HG03025 (cell line): ENCODE measurements around the gene RADIL.
A peak's percentile ranks its signal among the peaks of the same experiment; 100 is the strongest.

Experiments
- ATAC-seq: cut with Tn5 transposase; IDR thresholded peaks from one replicate; pipeline ENCODE4 v1.9.1; 2021; ENCODE audit warnings: mild to moderate bottlenecking, moderate library complexity; ENCODE audit not compliant: unreplicated experiment, low FRiP score

RADIL gene

DNA sequence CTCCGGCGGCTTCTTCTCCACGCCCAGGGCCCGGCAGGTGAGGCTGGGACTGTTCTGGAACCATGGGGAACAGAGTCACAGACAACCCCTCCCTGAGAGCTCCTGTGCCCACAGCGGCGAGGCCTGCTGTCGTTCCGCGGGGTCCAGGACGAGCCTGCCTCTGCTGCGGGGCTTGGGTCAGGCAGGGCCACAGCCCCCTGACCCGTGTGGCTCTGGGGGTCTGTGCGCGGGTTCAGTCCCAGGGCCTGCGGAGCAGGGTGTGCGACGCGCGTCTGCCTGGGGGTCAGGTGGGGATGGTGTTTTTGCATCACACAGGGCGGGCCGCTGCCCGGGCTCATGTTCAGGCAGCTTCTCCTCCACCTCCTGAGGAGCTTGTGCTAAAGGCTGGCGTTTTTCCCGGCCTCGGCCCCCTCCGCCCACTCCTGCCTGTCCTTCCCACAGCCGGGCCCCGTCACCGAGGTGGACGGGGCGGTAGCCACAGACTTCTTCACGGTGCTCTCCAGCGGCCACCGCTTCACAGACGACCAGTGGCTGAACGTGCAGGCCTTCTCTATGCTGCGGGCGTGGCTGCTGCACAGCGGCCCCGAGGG is 99.7 kb downstream of the RADIL start:
- ATAC-seq: no peak

DNA sequence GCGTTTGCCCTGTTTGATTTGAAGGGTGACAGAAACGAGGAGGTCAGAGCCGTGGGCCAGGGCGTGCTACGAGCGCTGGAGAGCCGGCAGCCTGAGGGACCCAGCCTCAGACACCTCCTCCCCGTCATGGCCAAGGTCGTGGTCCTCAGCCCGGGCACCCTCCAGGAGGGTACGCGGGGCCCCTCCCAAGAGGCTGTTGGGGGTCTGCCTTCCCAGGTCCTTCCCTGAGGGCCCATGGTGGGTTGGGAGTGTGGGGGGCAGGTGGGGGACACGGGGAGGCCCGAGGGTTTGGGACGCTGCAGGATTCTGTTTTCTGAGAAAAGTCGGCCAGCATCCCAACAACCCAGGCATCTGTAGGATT is 100.2 kb downstream of the RADIL start:
- no peak for ATAC-seq

DNA sequence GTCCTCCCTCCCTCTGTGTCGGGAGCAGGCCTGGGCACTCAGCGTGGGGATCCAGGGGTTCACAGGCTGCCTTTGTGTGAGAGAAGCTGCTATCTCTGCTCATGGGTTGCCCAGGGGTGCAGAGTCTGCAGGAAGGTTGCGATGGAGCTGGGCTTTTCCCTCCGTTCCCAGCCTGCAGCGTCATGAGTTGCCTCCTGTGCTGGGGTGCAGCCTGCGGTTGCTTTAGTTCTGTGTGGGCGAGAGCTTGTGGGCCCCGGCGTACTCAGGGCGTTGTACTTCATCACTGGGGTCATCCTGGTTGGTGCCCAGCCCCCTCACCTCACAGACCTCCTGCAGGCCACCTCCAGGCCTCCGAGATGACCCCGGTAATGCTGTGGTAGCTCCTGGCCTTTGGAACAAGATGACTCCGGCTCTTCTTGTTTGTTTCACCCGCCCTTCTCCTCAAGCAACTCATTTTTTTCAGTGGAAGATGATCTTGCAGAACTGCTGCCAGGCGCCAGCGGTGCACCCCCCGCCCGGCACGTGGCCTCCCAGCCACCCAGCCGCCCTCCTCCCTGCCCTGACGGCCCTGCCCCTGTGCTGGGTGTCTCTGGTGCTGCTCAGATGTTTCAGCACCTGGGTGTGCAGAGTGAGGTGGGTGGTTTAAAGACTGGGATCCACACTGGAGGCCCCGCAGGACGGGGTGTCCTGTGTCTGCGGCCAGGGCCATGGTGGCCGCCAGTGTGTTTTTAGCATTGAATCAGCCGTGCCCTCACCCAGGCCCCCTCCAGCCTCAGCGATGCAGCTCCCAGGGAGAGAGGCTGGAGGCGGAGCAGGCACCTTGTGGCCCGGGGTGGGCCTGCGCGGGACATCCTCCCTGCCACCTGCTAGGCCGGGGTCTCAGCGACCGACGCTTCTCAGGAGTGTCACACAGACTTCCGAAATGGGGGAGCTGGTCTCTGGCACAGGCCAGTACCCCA is 100.9 kb downstream of the RADIL start:
- ATAC-seq: no peak

DNA sequence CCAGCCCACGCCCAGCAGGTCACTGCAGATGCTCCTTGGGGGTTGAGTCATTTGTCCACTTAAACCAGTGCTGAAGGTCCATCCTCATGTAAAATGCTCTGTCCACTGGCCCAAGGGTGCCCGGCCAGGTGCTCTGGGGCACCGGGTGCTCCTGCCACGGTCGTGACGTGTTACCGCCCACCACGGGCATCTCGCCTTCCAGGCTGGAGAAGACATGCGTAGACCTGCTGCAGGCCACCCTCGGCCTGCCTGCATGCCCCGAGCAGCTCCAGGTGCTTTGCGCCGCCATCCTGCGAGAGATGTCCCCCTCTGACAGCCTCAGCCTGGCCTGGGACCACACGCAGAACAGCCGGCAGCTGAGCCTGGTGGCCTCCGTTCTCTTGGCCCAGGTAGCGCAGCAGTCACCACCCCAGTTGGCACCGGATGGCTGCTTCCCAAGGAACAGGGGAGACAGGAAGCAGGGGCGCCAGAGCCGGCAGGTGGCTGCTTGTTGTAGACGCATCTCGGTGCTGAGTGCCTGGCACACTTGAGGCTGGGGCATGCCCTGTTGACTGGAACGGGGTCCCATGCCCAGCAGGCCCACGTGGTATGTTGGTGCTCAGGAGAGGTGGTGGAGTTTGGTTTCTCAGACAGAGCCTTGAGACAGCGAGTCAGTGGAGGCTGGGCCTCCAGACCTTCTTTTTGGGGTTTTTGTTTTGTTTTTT is 102.0 kb downstream of the RADIL start:
- no peak for ATAC-seq

DNA sequence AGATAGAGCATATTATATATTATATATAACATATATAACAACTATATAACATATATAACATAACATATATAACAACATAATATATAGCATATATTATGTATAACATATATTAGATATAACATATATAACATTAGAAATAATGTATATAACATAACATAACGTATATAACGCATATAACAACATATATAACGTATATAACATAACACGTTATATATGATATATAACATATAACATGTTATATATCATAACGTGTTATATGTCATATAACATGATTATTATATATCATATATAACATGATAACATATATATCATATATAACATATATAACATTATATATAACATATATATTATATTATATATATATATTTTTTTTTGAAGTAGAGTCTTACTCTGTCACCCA is 104.4 kb downstream of the RADIL start:
- ATAC-seq: no peak

DNA sequence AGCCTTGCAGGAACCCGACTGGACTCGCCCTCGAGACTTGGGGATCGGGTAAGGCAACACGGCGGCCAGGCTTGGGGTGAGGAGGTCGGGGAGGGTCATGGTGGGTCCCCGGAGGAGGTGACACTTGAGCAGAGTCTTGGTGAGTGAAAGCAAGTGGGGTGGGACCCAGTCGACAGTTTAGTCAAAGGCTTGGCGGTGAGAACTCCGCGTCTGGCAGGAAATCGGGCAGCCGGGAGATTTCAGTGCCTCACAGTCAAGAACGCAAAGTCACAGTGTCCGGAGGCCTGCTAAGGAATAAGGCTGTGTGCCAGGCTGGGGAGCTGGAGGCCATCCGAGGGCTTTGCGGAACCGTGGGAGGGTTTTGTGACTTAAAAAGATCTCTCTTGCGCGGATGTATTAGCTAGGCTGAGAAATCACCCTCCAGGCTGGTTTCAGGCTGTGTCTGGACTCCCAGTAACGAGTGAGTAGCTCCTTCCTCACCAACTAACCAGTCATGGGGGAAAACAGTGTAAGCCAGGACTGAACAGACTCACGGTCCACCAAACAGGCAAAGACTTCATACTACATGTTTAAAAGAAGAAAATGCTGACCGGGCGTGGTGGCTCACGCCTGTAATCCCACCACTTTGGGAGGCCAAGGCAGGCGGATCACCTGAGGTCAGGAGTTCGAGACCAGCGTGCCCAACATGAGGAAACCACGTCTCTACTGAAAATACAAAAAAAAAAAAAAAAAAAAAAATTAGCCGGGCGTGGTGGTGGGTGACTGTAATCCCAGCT is 107.5 kb downstream of the RADIL start:
- peak; percentile 27 for ATAC-seq

DNA sequence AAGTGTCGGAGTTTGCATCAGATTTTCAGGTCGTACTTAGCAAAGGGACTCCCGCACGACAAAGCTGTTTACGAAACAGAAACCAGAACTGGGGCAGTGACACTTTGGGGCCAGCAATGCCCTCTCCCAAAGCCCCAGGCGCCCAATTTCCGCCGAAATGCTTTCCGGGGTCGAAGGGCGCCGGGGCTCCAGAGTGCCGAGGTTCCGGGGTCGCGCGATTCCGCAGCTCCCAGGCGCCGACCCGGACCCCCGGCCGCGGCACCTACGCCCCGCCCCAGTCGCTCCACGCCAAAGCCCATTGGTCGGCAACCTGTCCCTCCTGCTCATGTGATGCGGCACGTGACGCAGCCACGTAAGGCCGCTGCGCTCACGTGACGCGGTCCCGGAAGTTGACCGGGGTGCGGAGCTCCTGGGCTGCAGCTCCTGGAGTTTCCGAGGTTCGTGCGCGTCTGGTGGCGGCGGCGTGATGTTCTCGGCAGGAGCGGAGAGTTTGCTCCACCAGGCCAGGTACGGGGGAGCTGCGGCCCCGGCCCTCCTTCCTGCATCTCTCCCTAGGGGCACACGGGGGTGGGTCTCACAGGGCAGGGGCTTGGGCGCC is 108.2 kb downstream of the RADIL start, which contains the start of gene AP5Z1:
AP5Z1 (plus strand) TSS at position 374 of the 598 bp plus-strand sequence; CDS start at position 467, 93 bp downstream.
- ATAC-seq: peak; percentile 90

DNA sequence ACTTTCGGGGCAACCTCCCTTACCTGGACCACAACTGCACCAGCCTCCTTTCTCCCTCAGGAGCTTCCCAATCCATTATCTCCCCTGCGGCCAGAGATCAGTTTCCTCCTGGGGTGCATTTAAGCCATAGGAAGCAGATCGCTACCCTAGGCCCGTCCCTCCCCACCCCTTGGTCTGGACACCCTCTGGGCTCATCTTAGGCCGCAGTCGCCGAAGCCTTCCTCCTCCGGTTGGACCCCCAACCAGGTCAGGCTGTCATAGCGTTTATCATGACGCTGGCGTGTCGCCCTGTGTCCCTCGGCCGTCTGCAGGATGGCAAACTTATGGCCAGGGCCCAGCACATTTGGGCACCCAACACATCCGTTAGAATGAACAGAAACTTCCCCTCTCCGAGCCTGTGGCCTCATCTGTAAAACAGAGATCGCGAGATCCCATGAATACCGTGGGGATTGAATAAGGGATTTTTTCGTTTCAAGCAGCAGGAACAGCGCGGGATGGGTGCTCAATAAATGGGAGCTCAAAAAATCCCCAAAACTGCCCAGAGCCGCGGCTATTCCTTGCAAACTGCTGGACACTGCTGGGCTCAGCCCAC is 108.8 kb downstream of the RADIL start:
- peak; percentile 9 for ATAC-seq

DNA sequence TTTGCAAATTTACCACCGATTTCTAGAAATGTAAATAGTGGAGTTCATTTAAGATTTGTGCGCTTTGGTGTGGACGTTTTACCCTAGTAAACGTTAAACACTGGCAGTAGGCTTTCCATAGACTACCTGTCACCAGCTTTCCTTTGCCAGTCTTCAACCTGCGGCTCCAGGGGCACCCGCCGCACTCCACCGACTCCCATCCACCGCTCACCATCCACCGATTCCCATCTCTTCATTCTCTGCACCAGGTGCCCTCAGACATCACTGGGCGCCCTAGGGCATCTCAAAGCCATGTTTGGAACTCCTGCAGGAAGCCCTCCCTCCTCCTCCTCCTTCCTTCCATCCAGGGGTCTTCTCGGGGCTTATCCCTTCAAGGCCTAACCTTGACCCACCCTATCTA is 109.5 kb downstream of the RADIL start:
- ATAC-seq: no peak

DNA sequence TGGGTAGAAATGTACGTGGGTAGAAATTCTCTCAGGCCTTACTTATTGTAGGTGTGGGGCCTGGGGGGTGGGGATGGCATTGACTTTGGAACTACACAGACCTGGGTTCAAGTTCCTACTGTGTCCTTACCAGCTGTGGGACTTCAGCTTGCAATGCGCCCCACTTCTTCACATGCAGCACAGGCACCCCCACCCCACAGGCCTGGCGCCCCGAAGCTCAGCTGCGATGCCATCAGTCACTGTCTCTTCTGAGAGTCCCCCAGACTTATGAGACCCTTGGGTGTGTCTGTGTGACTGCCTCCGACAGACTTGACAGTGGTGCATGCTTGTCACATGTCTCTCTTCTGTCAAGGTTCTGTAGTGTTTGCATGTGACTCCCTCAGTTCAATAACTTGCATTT is 111.2 kb downstream of the RADIL start:
- ATAC-seq: no peak

DNA sequence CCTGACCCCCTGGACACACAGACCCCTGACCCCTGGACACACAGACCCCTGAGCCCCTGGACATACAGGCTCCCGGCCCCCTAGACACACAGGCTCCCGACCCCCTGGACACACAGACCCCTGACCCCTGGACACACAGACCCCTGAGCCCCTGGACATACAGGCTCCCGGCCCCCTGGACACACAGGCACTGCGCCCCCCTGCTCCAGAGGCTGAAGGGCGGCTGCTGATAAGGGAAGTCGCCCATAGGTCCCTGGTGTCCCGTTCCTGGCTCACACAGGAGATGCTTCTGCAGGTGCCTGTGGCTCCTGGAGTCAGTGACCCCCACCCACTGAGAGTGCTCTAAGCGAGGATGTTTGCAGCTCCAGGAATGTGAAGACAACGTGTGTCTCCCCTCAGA is 111.8 kb downstream of the RADIL start:
- ATAC-seq: no peak

DNA sequence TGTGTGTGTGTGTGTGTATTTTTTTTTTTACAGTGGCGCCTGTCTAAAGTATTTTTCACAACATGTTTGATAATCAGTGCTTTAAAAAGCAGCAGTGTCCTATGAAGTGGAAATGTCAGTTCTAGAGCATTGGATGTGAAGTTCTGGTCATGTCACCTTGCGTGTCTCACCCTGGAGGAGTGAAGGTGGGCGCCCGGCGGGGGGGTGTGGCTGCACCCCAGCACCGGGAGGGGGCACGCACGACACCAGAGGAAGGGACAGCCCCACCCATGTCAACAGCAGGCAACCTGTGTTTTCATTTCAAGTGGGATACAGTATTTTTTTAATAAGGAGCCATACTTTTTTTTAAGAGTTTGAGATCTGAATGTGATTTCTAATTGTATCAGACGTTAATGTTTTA is 112.6 kb downstream of the RADIL start:
- ATAC-seq: no peak

DNA sequence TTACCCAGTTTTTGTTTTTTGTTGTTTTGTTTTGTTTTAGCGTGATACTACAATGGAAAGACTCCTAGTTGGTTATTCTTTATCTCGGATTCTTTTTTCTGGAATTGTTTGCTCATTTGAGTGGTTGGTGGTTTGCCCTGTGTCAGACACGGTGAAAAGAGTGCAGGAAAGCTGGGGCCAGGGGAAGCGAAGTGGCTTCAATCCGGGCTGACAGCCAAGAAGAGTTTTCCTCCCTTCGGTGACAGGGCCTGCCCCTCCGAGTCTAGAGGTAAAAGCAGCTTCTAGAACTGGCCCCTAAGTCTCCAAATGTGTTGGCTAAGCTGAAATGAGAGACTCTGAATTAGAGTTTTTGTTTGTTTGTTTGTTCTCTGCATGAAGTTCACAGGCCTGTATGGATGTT is 113.8 kb downstream of the RADIL start:
- no peak for ATAC-seq

DNA sequence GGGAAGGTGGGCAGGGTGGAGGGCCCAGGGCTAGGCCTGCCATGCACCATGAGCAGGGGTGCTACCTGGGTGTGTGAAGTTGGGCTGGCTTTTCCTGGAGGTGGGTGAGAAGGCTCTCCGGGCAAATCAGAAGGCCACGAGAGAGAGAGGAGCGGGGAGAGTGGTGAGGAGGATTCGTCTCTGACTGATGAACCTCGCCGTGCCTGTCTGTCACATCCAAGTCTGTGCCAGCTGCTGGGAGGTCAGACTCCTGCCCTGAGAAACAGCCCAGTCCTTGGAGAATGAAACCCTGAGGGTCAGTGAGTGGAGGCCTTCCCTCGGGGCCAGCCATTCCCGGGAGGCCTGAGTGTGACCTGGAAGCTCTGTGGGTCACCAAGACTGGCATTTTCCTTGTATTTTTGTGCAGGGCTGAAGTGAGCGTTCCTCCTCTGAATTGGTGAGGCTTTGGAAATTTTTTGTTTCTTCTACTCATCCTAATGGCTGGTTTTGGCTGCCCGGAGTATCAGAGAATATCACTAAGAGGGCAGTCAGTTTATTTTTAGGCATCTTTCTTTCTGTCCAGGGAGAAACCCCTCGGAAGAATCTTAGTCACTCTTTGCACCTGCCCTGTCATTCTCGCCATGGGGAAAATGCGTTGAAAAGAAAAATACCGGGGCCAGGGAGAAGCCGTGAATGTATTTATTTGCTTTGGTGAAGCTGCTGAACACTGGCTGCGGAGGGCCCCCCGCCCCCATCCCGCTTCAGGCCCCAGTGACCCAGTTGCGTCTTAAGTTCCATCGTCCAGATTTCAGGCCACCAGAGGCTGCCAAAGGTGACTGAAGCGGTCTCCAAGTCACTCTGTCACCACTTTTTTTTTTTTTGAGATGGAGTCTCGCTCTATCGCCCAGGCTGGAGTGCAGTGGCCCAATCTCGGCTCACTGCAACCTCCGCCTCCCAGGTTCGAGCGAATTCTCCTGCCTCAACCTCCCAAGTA is 114.6 kb downstream of the RADIL start:
- no peak for ATAC-seq

DNA sequence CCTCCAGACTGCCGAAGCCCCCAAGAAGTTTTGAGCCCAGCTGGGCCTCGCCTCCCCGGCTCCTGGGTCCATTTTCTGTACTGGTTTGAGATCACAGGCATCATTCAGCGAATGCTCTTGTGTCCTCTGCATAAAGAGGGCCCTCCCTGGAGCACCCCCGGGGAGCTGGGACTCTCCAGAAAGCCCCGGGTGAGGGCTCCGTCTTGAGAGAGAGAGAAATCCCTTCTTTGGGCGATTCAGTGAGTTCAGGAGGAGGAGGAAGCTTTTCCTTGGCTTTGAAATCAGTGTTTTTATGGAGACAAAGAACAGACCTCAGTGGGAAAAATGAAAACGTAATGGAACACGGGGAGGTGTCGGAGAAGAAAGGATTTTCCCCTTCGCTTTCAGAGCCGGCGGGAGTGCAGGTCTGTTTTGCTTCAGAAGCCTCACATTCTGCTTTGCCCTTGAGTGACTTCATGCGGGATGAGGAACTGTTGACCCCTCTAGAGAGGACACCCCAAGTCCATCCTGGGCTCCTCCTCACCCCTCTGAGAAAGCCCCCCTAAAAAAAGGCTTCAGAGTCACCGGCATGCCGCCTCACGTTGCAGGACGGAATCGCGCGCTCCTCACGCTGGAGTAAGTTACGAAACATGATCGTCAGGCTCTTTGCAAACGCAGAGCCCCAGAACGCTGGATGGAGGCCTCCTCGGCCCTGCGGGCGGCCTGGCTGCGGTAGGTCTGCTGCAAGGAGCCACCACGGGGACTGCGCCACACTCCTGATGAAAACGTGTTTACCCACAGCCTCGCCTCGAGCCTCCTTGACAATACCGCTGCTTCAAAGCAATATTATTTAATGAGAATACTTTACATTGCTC is 116.6 kb downstream of the RADIL start:
- ATAC-seq: no peak

DNA sequence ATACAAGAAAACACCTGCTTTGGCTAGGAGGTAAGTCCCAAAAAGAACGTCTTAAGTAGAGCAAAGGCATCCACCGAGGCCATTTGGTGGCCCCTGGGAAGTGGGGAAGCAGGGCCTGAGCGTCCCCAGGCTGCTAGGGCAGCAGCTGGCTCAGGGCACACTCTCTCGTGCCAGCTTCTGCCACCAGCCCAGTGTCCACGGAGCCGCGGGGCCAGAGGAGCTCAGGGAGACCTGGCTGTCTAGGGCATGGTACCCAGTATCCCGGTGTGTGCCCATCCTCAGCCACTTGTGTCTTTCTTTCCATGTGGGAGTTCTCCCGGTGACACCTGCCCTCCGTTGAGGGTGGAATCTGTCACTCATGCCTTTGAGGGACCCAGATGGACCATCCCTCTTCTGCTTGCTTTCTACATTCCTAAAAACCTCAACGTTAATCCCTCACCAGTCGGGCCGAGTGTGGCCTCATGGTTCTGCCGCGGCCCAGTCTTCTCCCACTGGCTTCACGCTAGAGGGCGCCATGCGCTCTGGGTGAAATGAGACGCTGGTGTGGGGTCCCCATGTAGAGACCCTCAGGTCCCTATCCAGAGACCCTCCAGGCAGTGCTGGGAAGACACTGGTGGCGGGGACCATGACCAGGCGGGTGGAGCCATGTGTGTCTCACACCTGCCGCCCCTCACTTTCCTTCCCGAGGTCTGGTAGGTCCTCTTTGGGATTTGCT is 117.6 kb downstream of the RADIL start:
- ATAC-seq: no peak

DNA sequence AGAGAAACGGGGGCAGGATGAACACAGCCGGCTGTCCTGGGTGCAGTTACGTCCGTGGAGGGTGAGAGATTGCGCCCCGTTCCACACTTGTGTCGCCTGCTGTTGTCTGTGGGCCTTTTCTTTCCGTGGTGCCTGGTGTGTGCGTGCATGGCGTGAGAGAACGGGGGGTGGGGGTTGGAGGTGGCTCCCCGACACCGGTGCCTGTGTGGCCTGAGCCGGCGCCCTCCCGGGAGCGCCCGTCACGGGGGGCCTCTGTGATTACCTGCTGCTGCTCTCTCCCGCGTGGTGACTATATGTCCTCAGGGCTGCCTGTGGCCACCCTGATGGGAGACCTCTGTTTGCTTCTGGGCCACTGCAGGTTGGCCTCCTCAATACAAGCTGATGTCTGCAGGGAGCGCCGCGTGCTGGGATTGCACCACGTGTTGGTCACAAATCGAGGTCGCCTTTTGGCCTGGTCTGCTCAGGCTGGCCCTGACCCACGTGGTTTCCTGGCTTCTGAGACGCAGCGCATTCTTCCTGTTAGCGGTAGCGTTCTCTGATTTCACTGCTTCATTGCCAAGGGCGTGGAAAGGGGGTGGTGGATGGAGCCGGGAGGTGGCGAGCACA is 119.0 kb downstream of the RADIL start:
- ATAC-seq: no peak
